ENCODE results near the gene CRY1. TPM values are rescaled to one million over a fixed set of nuclear protein-coding genes. Genes with fewer than 3 reads are reported as not detected.

The CRY1 gene
- total RNA-seq, 2 experiments from 2014 or later, result 15.2 to 20.6 TPM

DNA sequence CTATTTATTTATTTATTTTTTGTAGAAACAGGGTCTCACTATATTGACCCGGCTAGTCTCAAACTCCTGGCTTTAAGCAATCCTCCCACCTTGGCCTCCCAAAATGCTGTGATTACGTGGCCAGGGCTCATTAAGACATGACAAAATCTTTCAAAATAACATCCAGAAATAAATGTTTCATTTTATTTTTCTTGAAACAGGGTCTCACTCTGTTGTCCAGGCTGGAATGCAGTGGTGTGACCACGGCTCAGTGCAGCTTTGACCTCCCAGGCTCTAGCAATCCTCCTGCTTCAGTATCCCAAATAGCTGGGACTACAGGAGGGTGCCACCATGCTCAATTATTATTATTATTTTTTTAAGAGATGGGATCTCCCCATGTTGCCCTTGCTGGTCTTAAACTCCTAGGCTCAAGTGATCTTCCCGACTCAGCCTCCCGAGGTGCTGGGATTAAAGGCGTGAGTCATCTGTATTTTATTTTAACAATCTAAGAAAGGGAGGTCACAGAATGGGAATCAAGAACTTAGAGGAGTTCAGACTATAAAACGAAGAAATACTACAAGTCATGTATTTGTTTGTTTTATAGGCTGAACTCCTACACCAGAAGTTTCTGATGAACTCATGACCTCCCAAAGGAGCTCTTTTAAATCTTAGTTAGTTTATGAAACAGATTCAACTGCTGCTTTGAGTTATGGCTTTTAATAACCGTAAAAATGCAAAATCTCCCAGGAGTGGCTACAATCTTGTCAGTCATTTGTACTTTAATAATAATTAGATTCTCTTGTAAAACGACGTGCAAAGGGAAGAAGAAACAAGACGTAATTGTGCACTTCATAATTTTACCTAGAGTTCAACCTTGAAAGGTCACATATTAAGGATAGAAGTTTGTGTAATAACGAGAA lies 139.7 kb downstream of the CRY1 start:
- ATAC-seq, result no peak
- Mint-ChIP-seq H3K4me1 (peaks cover 18% of the 10 kb centered on the region), H3K9me3 (ENCODE audit: low read depth) (peaks cover 11% of the 10 kb centered on the region), H3K4me3 (no peak overlapping the region), H3K36me3 (peaks cover 9% of the 10 kb centered on the region), H3K27me3 (no peaks in the 10 kb centered on the region), H3K27ac (no peak overlapping the region)
- CTCF ChIA-PET, result no interaction called here
- DNase-seq, result no peak

DNA sequence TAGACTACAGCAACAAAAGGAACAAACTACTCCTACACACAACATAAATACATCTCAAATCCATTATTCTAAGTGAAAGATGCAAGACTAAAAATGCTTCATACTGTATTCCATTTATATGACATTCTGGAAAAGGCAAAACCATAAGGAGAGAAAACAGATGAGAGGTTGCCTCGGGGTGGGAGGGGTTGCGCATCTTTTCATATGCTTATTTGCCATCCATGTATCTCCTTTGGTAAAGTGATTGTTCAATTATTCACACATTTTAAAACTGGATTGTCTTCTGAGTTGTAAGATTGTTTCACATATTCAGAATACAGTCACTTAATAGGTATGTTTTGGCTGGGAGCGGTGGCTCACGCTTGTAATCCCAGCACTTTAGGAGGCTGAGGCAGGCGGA lies 142.8 kb downstream of the CRY1 start:
- CTCF ChIA-PET, result no interaction called here
- ATAC-seq (no peak), DNase-seq (no peak)
- H3K36me3 Mint-ChIP-seq, result peaks cover 9% of the 10 kb centered on the region
- no peak overlapping the region for H3K4me3 Mint-ChIP-seq
- H3K27me3 Mint-ChIP-seq, result no peaks in the 10 kb centered on the region
- H3K27ac Mint-ChIP-seq, result no peak overlapping the region
- peaks cover 9% of the 10 kb centered on the region for H3K4me1 Mint-ChIP-seq
- peaks cover 14% of the 10 kb centered on the region for H3K9me3 Mint-ChIP-seq (ENCODE audit: low read depth)

DNA sequence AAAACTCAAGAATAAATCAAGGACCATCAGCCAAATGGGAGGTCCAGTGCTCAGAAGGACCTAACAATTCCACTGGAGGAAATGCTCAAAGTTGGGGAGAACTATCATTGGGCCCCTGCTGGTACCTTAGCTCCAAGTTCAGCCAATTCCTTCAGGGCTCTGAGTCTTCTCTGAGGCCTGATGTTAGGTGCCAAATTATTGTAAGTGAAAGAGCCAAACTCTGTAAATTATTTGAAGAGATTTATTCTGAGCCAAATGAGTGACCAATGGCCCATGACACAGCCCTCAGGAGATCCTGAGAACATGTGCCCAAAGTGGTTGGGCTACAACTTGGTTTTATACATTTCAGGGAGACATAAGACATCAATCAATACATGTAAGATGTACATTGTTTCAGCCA lies 145.9 kb downstream of the CRY1 start:
- Mint-ChIP-seq H3K27me3 (no peaks in the 10 kb centered on the region), H3K9me3 (ENCODE audit: low read depth) (peaks cover 17% of the 10 kb centered on the region), H3K36me3 (peaks cover 9% of the 10 kb centered on the region), H3K27ac (no peak overlapping the region), H3K4me1 (no peaks in the 10 kb centered on the region), H3K4me3 (no peak overlapping the region)
- DNase-seq, result no peak
- no peak for ATAC-seq
- CTCF ChIA-PET, result no interaction called here

DNA sequence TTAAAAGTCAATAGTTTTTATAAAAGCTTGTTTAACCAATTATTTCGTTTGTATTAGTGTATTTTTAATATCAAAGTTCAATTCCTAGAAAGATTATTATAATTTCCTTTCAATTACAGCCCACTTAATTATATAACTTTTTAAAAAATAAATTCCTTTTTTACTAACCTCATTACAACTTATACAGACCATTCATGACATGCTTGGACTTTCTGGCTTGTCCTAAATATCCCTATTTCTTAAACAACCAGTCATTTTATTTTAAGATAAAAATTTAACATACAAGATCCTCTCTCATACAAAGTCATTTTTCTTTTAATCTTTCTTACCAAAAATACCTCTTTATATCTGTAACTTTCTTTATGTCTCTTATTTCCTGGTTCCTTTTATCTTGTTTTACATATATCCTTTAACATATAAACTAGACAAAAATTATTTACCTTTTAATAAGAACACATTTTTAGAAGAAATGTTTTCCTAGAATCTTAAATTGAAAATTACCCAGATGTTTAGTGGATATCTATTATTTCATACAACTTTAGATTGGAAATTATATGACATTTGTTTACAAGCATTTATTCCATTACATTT lies 148.0 kb downstream of the CRY1 start:
- CTCF ChIA-PET, result no interaction called here
- Mint-ChIP-seq H3K27ac (no peak overlapping the region), H3K9me3 (ENCODE audit: low read depth) (peaks cover 17% of the 10 kb centered on the region), H3K27me3 (no peaks in the 10 kb centered on the region), H3K4me1 (no peaks in the 10 kb centered on the region), H3K36me3 (peaks cover 8% of the 10 kb centered on the region), H3K4me3 (no peak overlapping the region)
- DNase-seq (no peak), ATAC-seq (no peak)

DNA sequence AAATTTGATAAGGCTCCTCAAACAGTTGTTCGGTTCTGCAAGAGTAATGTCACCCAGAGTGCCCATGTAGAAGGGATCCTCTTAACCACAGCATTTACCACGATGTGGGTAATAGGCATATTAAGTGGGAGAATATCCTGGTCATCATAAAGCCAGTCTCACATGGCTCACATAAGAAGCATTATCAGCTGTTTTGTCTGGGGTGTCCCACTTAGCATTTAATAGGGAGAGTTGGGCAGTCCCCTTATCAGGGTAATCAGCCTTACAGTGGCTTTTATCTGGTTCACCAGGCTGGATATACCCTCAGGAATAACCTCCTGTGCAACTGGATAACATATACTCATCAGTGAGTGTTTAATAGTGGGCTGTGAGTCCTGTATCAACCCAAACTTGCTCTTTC lies 150.6 kb downstream of the CRY1 start:
- Mint-ChIP-seq H3K9me3 (ENCODE audit: low read depth) (peaks cover 3% of the 10 kb centered on the region), H3K36me3 (peaks cover 3% of the 10 kb centered on the region), H3K4me3 (no peak overlapping the region), H3K4me1 (no peaks in the 10 kb centered on the region), H3K27ac (no peak overlapping the region), H3K27me3 (no peaks in the 10 kb centered on the region)
- CTCF ChIA-PET, result no interaction called here
- ATAC-seq (no peak), DNase-seq (no peak)

DNA sequence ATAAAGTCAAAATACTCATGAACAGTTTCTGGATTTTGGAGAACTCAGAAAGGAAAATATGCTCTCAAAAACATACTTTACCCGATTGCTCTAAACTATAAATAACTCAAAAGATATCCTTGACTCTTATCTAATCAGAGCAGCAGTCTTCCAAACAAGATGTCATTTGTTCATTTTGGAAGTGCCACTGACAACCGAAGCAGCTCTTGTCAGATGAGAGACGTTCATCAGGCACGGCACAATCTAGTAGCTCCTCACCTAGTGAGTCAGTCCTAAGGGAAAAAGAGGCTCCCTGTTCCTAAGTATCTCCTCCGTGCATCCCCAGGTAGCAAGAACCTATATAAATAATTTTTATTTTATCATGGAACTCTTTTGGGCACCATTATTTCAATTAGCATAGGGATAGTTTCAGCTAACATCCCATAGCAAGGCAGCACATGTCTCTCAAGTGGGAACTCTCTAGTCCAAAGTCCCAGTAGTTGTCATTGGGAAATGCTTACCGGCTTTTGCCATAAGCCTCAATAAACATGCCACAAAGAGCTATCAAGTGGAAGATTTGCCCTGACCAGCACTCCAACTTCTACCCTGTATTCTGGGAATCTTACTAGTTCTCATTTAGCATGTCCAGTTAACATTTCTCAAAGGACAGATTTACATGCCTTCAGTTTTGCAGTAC lies 151.7 kb downstream of the CRY1 start:
- H3K27ac Mint-ChIP-seq, result no peak overlapping the region
- no peak for ATAC-seq
- H3K27me3 Mint-ChIP-seq, result no peaks in the 10 kb centered on the region
- H3K4me1 Mint-ChIP-seq, result no peaks in the 10 kb centered on the region
- H3K9me3 Mint-ChIP-seq (ENCODE audit: low read depth), result peaks cover 3% of the 10 kb centered on the region
- DNase-seq, result no peak
- CTCF ChIA-PET, result no interaction called here
- no peak overlapping the region for H3K4me3 Mint-ChIP-seq
- H3K36me3 Mint-ChIP-seq, result peaks cover 3% of the 10 kb centered on the region

Other genes with a start within 250 kb of the CRY1 start
- 10 to 100 TPM; 18.9 to 28.8 TPM for gene TMEM263, start 137.6 kb downstream of the CRY1 start, total RNA-seq
- 1 to 10 TPM; 5.6 to 6.9 TPM for gene MTERF2, start 106.4 kb downstream of the CRY1 start, total RNA-seq

Data from activated CD8-positive, alpha-beta memory T cell treated with anti-CD3 and anti-CD28 coated beads, Interleukin-2, amount 10 ng/mL, durations not matched to agents 7 days and 5 days (primary cell).